ENCODE results near the gene ZNF678. TPM values are rescaled to one million over a fixed set of nuclear protein-coding genes. Genes with fewer than 3 reads are reported as not detected.

The ZNF678 gene
- 17.5 TPM for total RNA-seq (ENCODE audit: unreplicated experiment)
- long read RNA-seq: 0 reads

GRCh38 chr1:227563324-227564201 is at the start of gene ZNF678:
Gene ZNF678 (plus strand): TSS chr1:227563556. CDS start chr1:227650992, 87,436 bp downstream.
- peak; percentile 93 for DNase-seq
- Mint-ChIP-seq H3K4me3 (ENCODE audit: unreplicated experiment) (peak within 1 kb of the TSS; percentile 100), H3K9me3 (ENCODE audit: unreplicated experiment) (peaks cover 5% of the 10 kb centered on the region), H3K36me3 (ENCODE audit: unreplicated experiment) (peaks cover 7% of the 10 kb centered on the region), H3K27ac (ENCODE audit: unreplicated experiment) (peak within 1 kb of the TSS; percentile 99), H3K4me1 (ENCODE audit: low read depth, unreplicated experiment) (peaks cover 1% of the 10 kb centered on the region), H3K27me3 (ENCODE audit: unreplicated experiment) (peaks cover 8% of the 10 kb centered on the region)
- TF ChIP-seq CTCF (IDR thresholded peaks at IDR 0.05; ENCODE audit: partially characterized antibody, unreplicated experiment): no peak

- Mint-ChIP-seq H3K36me3 (ENCODE audit: unreplicated experiment) (no peaks in the 10 kb centered on the region), H3K4me3 (ENCODE audit: unreplicated experiment) (no peak overlapping the region), H3K27ac (ENCODE audit: unreplicated experiment) (no peak overlapping the region), H3K9me3 (ENCODE audit: unreplicated experiment) (no peaks in the 10 kb centered on the region), H3K4me1 (ENCODE audit: low read depth, unreplicated experiment) (no peaks in the 10 kb centered on the region), H3K27me3 (ENCODE audit: unreplicated experiment) (no peaks in the 10 kb centered on the region)
- no peak for TF ChIP-seq CTCF (IDR thresholded peaks at IDR 0.05; ENCODE audit: partially characterized antibody, unreplicated experiment)
- no peak for DNase-seq
Measured at GRCh38 chr1:227518876-227519275, 44.5 kb upstream of the ZNF678 start.

GRCh38 chr1:227521782-227522181 is 41.6 kb upstream of the ZNF678 start:
- TF ChIP-seq CTCF (IDR thresholded peaks at IDR 0.05; ENCODE audit: partially characterized antibody, unreplicated experiment): no peak
- no peak overlapping the region for H3K4me3 Mint-ChIP-seq (ENCODE audit: unreplicated experiment)
- no peak for DNase-seq
- H3K27ac Mint-ChIP-seq (ENCODE audit: unreplicated experiment): no peak overlapping the region
- H3K36me3 Mint-ChIP-seq (ENCODE audit: unreplicated experiment): peaks cover 5% of the 10 kb centered on the region
- H3K9me3 Mint-ChIP-seq (ENCODE audit: unreplicated experiment): peaks cover 2% of the 10 kb centered on the region
- H3K27me3 Mint-ChIP-seq (ENCODE audit: unreplicated experiment): no peaks in the 10 kb centered on the region
- H3K4me1 Mint-ChIP-seq (ENCODE audit: low read depth, unreplicated experiment): no peaks in the 10 kb centered on the region

- Mint-ChIP-seq H3K27me3 (ENCODE audit: unreplicated experiment) (no peaks in the 10 kb centered on the region), H3K4me3 (ENCODE audit: unreplicated experiment) (no peak overlapping the region), H3K4me1 (ENCODE audit: low read depth, unreplicated experiment) (no peaks in the 10 kb centered on the region), H3K9me3 (ENCODE audit: unreplicated experiment) (peaks cover 26% of the 10 kb centered on the region), H3K36me3 (ENCODE audit: unreplicated experiment) (peaks cover 42% of the 10 kb centered on the region), H3K27ac (ENCODE audit: unreplicated experiment) (no peak overlapping the region)
- TF ChIP-seq CTCF (IDR thresholded peaks at IDR 0.05; ENCODE audit: partially characterized antibody, unreplicated experiment): no peak
- DNase-seq: no peak
Measured at GRCh38 chr1:227526524-227526923, 36.8 kb upstream of the ZNF678 start.

- H3K27ac Mint-ChIP-seq (ENCODE audit: unreplicated experiment): no peak overlapping the region
- H3K4me3 Mint-ChIP-seq (ENCODE audit: unreplicated experiment): no peak overlapping the region
- H3K4me1 Mint-ChIP-seq (ENCODE audit: low read depth, unreplicated experiment): no peaks in the 10 kb centered on the region
- no peaks in the 10 kb centered on the region for H3K27me3 Mint-ChIP-seq (ENCODE audit: unreplicated experiment)
- peaks cover 23% of the 10 kb centered on the region for H3K9me3 Mint-ChIP-seq (ENCODE audit: unreplicated experiment)
- DNase-seq: no peak
- no peak for TF ChIP-seq CTCF (IDR thresholded peaks at IDR 0.05; ENCODE audit: partially characterized antibody, unreplicated experiment)
- H3K36me3 Mint-ChIP-seq (ENCODE audit: unreplicated experiment): peaks cover 48% of the 10 kb centered on the region
Measured at GRCh38 chr1:227532019-227532619, 31.2 kb upstream of the ZNF678 start.
